Transverse colon (tissue), 4 donors: ENCODE data around the gene CST5. TPM values are rescaled to one million over a fixed set of nuclear protein-coding genes. Genes with fewer than 3 reads are reported as not detected.

ENCODE experiments used
- DNase-seq: peaks from one replicate; pipeline ENCODE4 v3.0.0-alpha.2; 2019
- H3K27ac ChIP-seq, 4 donors: fragments of 200-600 bp; sonication (generic); 2 replicates each; pipeline ENCODE4 v1.5.1; 2016 to 2018; ENCODE audit warnings: inconsistent platforms in 4 of 4
- H3K27me3 ChIP-seq: fragments of 200-600 bp; sonication (generic); 2 replicates; pipeline ENCODE4 v1.5.1; 2017; ENCODE audit warnings: inconsistent platforms
- H3K36me3 ChIP-seq, 4 donors: fragments of 200-600 bp; sonication (generic); 2 replicates each; pipeline ENCODE4 v1.5.1; 2017 to 2019; ENCODE audit warnings: inconsistent platforms in 4 of 4
- H3K4me1 ChIP-seq, 4 donors: fragments of 200-600 bp; sonication (generic); 2 replicates each; pipeline ENCODE4 v1.5.1; 2017 to 2020; ENCODE audit warnings: inconsistent platforms in 4 of 4
- H3K4me3 ChIP-seq, 4 donors: fragments of 200-600 bp; sonication (generic); 1 replicate in 1 of 4; 2 replicates in 3 of 4; pipeline versions ENCODE4 v1.5.1 to v1.6.1; 2017 to 2019; ENCODE audit warnings: inconsistent platforms in 4 of 4
- H3K9me3 ChIP-seq, 2 donors: fragments of 200-600 bp; sonication (generic); 2 replicates each; pipeline ENCODE4 v1.5.1; 2017 to 2019; ENCODE audit warnings: inconsistent platforms in 2 of 2
- EP300 ChIP-seq: sonication (generic); formaldehyde crosslinking; IDR thresholded peaks from one replicate; pipeline ENCODE4 v1.6.1; 2017; ENCODE audit warnings: antibody characterized with exemption, low read depth
- POLR2A ChIP-seq: fragments of 450-650 bp; IDR thresholded peaks from one replicate; pipeline ENCODE4 v1.6.1; 2016; ENCODE audit warnings: antibody characterized with exemption, mild to moderate bottlenecking, moderate library complexity
- POLR2AphosphoS5 ChIP-seq, 3 donors: sonication (generic); formaldehyde crosslinking; IDR thresholded peaks; one replicate each; pipeline ENCODE4 v1.6.1; 2016; ENCODE audit warnings: antibody characterized with exemption in 3 of 3
- WGBS, 2 donors: methylation state at CpG; one replicate each; pipeline ENCODE4 v1.1.5; 2018; ENCODE audit warnings: low coverage in 1 of 2; 5-methylcytosine and 5-hydroxymethylcytosine counted together
- in situ Hi-C, 4 donors: fragments of 200-750 bp; cut with MboI; loops; one replicate each; pipeline versions ENCODE4 v1.15.0 to v1.15.1; 2017; ENCODE audit warnings: low sequenced_read_pairs in 3 of 4, low pct_ligation_motif_present in 1 of 4, low pct_unique_long_range_greater_than_20kb in 1 of 4
- intact Hi-C: fragments of 100-400 bp; cut with DNase I; formaldehyde crosslinking; loops from one replicate; pipeline ENCODE4 v1.15.1; 2023; ENCODE audit warnings: low total_unique reads
- total RNA-seq, 4 donors: library from RNA; depleted of rRNA; stranded (reverse); fragments of >200 nt; gene quantifications; one replicate each; pipeline ENCODE4 v1.1.0, GENCODE V29; 2016
- TF ChIP-seq, protein P1 (sequence below), 5 experiments: fragments of 200-600 bp in 3 of 5; fragments of 450-650 bp in 2 of 5; sonication (generic) in 3 of 5; IDR thresholded peaks; 1 replicate in 2 of 5; 2 replicates in 3 of 5; pipeline ENCODE4 v1.5.1; 2016 to 2017; ENCODE audit warnings: antibody characterized with exemption in 5 of 5, inconsistent platforms in 3 of 5, mild to moderate bottlenecking in 2 of 5, moderate library complexity in 1 of 5

Gene CST5
- total RNA-seq, 4 donors from 2014 or later: not detected

DNA sequence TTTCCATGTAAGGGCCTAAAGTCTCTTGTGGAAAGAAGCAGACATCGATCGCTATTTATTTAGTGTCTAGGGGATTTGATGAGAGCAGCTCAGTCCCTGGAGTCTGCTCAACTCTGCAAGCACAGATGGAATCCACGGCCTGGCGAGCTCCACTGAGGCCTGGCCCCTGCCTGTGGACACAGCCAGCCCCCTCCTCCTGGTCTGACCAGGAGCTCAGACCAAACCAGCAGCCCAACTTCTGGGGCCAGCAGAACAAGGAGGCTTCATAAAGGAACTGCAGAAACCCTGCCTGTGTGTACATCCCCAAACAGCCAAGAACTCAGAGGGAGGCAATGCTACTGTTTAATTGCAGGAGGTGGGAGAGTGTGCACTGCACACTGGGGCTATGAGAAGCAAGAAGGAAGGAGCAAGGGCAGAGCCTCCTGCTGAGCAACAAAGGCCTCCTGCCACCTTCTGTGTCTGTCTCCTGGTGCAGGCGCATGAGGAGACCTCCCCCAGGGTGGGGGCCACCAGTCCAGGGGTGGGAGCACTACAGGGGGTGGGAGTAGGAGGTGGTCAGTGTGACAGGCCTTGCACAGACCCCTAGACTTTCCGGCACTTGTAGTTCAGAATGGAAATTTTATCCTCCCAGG is 3.8 kb downstream of the CST5 start:
- Histone ChIP-seq H3K27me3 (no peaks in the 10 kb centered on the region), H3K4me1 (no peaks in the 10 kb centered on the region), H3K36me3 (no peaks in the 10 kb centered on the region), H3K9me3 (no peaks in the 10 kb centered on the region), H3K4me3 (no peak overlapping the region), H3K27ac (peak overlapping the region in 2 of 4 donors; percentile 6 to 46)
- intact Hi-C loops: no loop called here
- in situ Hi-C loops: no loop called here
- WGBS, 2 donors: 69% methylated on average over 6 of the region's 6 CpGs; no CpG with 5 or more reads in 1 of the 2 donors
- DNase-seq: no peak
- TF ChIP-seq EP300: no peak
- no peak for TF ChIP-seq POLR2AphosphoS5 (IDR thresholded peaks at IDR 0.05)
- TF ChIP-seq, protein P1, sequence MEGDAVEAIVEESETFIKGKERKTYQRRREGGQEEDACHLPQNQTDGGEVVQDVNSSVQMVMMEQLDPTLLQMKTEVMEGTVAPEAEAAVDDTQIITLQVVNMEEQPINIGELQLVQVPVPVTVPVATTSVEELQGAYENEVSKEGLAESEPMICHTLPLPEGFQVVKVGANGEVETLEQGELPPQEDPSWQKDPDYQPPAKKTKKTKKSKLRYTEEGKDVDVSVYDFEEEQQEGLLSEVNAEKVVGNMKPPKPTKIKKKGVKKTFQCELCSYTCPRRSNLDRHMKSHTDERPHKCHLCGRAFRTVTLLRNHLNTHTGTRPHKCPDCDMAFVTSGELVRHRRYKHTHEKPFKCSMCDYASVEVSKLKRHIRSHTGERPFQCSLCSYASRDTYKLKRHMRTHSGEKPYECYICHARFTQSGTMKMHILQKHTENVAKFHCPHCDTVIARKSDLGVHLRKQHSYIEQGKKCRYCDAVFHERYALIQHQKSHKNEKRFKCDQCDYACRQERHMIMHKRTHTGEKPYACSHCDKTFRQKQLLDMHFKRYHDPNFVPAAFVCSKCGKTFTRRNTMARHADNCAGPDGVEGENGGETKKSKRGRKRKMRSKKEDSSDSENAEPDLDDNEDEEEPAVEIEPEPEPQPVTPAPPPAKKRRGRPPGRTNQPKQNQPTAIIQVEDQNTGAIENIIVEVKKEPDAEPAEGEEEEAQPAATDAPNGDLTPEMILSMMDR (IDR thresholded peaks at IDR 0.05): no peak
- TF ChIP-seq POLR2A: no peak

DNA sequence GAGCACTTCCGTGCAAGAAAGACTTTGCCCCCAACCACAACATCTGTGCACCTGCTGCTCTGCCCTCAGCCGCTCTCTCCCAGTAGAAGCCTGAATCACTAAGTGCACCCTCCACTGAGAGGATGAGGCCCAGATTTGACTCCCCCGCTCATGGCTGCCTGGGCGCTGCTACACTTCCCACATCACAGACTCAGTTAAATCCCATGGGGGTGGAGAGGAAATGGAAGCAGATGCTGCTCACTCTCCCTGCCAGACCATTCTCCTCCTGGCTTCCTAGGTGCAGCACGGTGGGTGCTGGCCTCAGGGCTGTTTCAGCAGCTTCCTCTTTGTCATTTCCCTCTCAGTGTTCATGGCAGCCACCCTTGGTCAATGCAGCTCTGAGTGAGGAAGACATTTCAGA is 4.8 kb downstream of the CST5 start:
- H3K9me3 ChIP-seq: no peaks in the 10 kb centered on the region
- H3K36me3 ChIP-seq: no peaks in the 10 kb centered on the region
- no peaks in the 10 kb centered on the region for H3K4me1 ChIP-seq
- DNase-seq: no peak
- 42 to 80% methylated on average over 1 to 5 of the region's 5 CpGs for WGBS, 2 donors
- in situ Hi-C loops (no loop called here), intact Hi-C loops (no loop called here)
- H3K27ac ChIP-seq: no peak overlapping the region
- H3K4me3 ChIP-seq: no peak overlapping the region
- TF ChIP-seq, protein P1 (IDR thresholded peaks at IDR 0.05): no peak
- TF ChIP-seq EP300: no peak
- no peak for TF ChIP-seq POLR2AphosphoS5 (IDR thresholded peaks at IDR 0.05)
- no peak for TF ChIP-seq POLR2A
- H3K27me3 ChIP-seq: no peaks in the 10 kb centered on the region

DNA sequence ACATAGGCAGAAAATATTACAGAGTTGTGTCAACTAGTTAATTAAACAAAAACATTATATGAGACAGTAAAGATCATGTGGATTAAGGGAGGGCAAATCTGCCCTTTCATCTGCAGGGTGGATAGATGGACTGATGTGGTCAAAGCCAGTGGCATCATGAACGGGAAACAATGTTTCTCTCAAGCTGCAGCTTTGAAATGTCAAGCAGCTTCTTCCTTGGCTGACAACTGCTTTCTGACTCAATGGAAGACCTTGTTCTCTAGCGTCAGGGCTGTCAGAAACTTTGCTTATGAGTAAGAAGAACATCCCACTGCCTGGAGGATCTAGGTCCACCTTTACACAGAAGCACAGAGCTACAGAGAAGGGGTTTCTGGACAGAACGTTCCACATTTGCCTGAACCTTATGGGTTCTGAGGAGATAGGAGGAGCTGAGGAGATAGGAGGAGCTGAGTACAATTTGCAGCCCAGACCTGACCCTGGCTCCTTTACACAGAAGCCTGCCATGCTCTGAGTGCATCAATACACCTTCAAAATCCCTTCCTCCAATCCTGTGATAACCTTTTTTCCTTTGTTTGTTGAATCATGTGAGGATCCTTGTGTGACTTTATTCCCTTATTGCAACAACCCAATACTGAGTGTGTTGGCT is 6.1 kb downstream of the CST5 start:
- Histone ChIP-seq H3K4me1 (no peaks in the 10 kb centered on the region), H3K9me3 (no peaks in the 10 kb centered on the region), H3K36me3 (no peaks in the 10 kb centered on the region), H3K27ac (no peak overlapping the region), H3K27me3 (no peaks in the 10 kb centered on the region), H3K4me3 (no peak overlapping the region)
- intact Hi-C loops: no loop called here
- WGBS, 2 donors: 45 to 56% methylated on average over 1 to 3 of the region's 3 CpGs
- no peak for DNase-seq
- TF ChIP-seq, protein P1 (IDR thresholded peaks at IDR 0.05): no peak
- TF ChIP-seq POLR2A (no peak), EP300 (no peak), POLR2AphosphoS5 (IDR thresholded peaks at IDR 0.05) (no peak)
- in situ Hi-C loops: no loop called here

DNA sequence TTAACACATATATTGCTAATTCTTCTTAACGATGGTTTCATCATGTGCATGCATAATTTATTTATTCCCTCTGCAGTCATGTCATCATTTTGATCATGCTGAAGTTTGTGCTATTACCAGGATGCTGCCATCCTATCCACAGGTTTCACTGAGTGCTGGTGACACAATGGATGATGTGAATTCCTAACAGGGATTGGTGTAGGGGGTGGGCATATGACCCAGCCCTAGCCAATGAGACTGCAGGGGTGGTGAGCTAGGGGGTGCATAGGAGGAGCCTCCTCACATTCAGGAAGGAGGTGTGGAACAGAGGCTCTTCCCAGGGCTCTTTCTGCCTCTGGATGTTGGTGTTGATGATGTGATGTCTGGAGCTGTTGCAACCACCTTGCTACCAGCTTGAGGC is 7.5 kb downstream of the CST5 start:
- Histone ChIP-seq H3K4me3 (no peak overlapping the region), H3K4me1 (no peaks in the 10 kb centered on the region), H3K27me3 (no peaks in the 10 kb centered on the region), H3K9me3 (no peaks in the 10 kb centered on the region), H3K27ac (no peak overlapping the region), H3K36me3 (no peaks in the 10 kb centered on the region)
- 82 to 88% methylated on average over 1 of the region's 1 CpG for WGBS, 2 donors
- TF ChIP-seq POLR2AphosphoS5 (IDR thresholded peaks at IDR 0.05) (no peak), EP300 (no peak), POLR2A (no peak)
- TF ChIP-seq, protein P1 (IDR thresholded peaks at IDR 0.05): no peak
- intact Hi-C loops: no loop called here
- no peak for DNase-seq
- in situ Hi-C loops: no loop called here
